Gastrocnemius medialis (tissue), 4 donors: ENCODE results near the gene PTPRF.

ENCODE experiments used
- POLR2A ChIP-seq, 2 donors: fragments of 450-650 bp; IDR thresholded peaks; one replicate each; pipeline ENCODE4 v1.6.1; 2017; ENCODE audit warnings: antibody characterized with exemption in 2 of 2, mild to moderate bottlenecking in 2 of 2, moderate library complexity in 2 of 2
- TF ChIP-seq, protein P1 (sequence below), 5 experiments: fragments of 450-650 bp in 3 of 5; fragments of 200-600 bp in 2 of 5; sonication (generic) in 2 of 5; IDR thresholded peaks in 4 of 5; conservative IDR thresholded peaks in 1 of 5; 1 replicate in 4 of 5; 2 replicates in 1 of 5; pipeline ENCODE4 v1.5.1; 2016 to 2019; ENCODE audit warnings: antibody characterized with exemption in 5 of 5, mild to moderate bottlenecking in 3 of 5, moderate library complexity in 3 of 5

DNA sequence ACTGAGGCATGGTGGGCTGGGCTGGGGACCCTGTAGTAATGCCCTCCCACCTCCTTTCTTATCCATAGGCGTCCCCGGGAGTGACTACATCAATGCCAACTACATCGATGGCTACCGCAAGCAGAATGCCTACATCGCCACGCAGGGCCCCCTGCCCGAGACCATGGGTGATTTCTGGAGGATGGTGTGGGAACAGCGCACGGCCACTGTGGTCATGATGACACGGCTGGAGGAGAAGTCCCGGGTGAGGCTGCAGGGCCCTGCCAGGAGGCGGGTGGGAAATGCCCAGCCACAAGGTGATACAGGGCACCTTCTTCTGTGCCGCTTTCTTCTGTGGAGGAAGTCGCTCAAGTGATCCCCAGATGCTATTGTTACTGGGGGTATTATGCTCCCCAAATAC, 87.0 kb downstream of the PTPRF start:
- TF ChIP-seq, protein P1, sequence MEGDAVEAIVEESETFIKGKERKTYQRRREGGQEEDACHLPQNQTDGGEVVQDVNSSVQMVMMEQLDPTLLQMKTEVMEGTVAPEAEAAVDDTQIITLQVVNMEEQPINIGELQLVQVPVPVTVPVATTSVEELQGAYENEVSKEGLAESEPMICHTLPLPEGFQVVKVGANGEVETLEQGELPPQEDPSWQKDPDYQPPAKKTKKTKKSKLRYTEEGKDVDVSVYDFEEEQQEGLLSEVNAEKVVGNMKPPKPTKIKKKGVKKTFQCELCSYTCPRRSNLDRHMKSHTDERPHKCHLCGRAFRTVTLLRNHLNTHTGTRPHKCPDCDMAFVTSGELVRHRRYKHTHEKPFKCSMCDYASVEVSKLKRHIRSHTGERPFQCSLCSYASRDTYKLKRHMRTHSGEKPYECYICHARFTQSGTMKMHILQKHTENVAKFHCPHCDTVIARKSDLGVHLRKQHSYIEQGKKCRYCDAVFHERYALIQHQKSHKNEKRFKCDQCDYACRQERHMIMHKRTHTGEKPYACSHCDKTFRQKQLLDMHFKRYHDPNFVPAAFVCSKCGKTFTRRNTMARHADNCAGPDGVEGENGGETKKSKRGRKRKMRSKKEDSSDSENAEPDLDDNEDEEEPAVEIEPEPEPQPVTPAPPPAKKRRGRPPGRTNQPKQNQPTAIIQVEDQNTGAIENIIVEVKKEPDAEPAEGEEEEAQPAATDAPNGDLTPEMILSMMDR (IDR thresholded peaks at IDR 0.05 in 4 of 5, conservative IDR thresholded peaks at IDR 0.05 in 1 of 5) = no peak
- no peak for TF ChIP-seq POLR2A (IDR thresholded peaks at IDR 0.05)
